GM21717 (cell line): ENCODE results near the gene FEZ2.
A peak's percentile ranks its signal among the peaks of the same experiment; 100 is the strongest.

Experiments
- ATAC-seq: cut with Tn5 transposase; IDR thresholded peaks from one replicate; pipeline ENCODE4 v1.9.1; 2021; ENCODE audit warnings: mild to moderate bottlenecking, moderate library complexity; ENCODE audit not compliant: unreplicated experiment

The FEZ2 gene

DNA sequence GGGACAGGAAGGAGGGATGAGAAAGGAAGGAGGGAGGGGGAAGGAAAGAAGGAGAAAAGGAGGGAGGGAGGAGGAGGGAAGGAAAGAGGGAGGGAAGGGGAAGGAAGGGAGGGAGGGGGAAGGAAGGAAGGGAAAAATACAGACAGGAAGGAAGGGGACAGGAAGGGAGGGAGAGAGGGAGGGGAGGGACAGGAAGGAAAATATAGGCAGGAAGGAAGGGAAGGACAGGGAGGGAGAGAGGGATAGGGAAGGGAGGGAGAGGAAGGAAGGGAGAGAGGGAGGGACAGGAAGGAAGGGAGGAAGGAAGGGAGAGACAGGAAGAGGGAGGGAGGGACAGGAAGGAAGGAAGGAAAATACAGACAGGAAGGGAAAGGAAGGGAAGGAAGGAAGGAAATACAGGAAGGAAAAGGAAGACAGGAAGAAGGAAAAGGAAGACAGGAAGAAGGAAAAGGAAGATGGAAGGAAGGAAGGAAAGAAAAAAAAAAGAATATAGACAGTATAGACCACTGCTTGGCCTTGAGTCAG, 63.6 kb downstream of the FEZ2 start:
- ATAC-seq: no peak

DNA sequence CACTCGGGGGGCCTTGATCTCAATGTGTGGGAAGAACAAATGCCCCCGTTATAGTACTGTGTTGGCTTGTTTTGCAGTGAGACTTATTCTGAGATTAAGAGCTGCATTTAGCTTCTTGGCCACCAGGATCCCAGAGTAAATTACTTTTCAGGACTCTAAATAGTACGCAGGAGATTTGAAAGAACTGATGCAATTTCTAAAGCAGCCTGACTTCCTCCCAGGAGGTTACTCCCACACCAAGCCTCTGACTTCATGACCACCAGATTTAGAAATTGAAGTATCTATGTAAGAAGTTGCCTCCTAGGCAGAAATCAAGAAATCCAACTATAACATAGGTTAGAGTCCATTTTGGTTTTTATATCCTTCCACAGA, 67.0 kb downstream of the FEZ2 start:
- no peak for ATAC-seq

DNA sequence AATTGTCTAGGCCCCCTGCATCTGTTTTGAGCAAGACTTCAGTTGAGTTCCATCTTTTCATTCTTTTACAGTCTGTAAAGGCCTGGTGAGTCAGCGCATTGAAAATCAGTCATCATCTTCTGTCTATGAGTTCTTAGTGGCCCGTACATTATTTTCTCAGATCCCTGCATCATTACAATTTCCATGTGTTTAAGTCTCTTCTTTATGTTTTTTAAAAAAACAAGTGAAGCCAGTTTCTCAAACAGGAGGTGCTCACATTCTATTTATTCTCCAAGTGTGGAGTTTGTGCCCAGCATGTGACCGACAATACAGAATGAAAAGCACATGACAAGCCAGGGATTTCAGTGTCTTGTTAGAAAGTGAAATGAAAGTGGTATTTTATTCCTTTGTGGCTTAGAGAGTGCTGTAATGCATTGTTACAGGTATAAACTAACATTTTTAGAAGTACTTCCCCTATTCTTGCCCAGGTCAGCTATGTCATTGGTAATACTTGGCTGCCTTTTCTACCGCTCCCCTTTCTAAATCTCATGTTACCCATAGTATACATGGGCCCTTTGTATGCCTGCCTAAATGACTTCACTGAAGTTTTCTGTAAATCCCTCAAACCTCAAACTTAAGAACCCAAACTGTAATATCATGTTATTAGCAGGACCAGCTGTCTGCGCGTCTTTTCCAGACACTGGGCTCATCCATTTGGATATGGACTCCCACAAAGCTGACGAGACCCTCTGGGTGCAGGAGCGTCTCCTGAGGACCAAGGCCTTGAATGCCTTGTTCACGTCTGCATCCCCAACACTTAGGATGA, 67.6 kb downstream of the FEZ2 start:
- peak; percentile 84 for ATAC-seq

DNA sequence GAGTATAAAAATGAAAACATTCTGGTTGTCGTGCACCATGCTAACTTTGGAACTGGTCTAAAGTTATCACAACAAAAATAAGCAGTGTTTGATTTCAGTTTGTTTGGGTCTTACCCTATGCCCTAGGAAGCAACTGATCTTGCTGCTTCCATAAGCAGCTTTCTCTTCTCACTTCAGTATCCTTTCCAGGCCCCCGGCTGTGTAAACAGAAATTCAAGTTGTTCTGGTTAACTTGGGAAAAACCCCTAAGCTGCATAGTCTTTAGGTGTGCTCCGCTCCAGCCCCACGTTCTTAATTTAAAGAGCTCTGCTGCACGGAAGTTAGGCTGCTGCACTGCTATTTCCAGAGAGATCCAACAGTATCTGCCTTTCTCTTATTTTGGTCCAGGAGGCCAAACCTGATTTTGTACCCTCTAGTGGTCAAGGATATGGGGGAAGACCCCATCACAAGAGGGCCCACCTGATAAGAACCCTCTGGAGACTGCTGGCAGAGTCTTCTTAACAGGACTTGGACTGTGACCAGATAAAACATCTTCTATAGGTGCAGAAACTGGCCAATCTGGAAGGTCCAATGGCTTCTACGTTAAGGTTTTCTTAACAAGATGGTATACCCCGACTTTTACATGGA, 69.1 kb downstream of the FEZ2 start:
- ATAC-seq: peak; percentile 32

DNA sequence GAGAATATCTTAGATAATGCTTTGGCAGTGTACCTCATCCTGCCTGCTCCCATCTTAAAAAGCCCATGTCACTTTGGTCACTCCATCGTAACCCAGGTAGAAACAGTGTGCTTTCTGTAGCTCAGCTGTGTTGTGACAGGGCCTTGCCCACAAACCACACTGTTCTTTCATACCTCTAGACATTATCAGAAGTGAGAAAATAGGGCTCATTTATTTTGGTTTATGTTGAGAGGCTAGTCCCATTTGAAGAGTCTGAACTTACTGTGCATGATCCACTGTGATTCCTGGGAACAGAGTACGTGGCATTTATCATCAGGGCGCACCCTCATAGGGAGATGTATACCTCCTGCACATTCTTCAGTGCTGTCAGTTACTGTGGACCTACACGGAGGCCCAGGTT, 69.7 kb downstream of the FEZ2 start:
- ATAC-seq: peak; percentile 69

DNA sequence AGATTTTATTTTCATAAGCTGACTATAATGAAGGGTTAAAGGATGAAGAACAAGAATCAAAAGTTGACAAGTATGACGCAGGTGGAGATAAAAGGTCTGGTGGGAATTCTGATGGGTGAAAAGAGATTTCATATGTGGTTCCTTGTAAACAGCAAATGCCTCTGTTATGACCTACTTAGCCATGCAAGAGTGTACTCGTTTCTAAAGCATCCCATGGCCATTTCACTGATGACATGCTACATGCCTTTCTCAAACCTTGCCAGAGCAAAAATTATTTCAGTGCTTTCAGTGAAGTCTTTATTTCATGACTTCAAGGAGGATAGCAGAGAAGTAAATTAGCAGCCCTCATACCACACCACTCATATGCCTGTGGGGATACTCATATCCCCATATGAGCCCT, 71.7 kb downstream of the FEZ2 start:
- no peak for ATAC-seq

DNA sequence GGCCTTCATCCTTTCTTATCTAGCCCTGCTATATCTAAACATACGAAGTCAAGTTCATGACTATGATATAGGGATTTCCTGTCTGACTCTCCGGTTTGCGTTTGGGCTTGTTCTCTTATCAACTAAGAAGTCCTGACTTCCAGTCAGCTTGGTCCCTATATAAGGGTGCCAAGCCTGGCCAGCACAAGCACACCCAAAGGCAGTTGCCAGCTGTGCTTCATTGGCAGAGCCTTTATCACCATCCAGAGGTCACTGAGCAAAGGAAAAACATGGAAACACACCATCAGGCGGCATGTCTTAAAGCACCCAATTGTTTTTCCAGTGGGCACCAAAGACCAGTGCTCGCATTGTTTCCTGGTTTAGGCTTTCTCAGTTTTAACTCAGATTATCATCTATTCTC, 72.7 kb downstream of the FEZ2 start:
- ATAC-seq: no peak

DNA sequence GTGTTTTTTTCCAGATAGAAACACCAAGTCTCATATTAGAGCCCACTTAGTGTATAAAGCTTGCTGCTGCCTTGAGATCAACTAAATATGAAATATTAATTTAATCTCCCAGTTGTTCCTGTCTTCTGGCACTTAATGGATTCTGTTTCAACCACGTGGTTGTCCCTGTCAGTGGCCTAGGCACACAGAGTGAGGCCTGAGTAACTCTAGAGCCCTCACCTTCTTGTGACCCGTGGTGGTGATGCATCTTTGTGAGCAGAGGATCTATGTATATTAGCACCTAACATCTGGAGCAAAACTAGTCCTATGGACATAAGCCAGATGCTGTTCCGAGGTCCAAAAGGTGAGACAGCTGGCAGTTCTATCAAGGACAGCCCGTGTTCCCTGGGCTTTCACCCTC, 74.8 kb downstream of the FEZ2 start:
- ATAC-seq: no peak

DNA sequence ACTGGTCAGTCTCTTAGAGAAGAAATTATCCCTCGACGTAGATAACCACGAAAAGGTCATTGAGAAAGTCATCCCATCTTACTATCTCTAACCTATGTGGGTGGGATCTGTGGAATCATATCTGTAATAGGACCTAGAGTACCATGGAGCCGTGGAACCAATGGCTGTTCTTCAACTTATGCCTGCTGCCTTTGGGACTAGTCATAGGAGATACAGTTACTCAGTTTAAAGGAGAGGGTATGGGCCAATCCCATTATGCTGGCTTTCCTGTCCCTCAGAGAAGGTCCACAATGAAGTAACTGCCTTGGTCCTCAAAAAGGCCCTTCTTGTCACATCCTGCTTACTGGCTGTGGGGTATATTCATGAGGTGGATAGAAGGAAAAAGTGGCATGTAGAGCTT, 77.5 kb downstream of the FEZ2 start:
- ATAC-seq: no peak

DNA sequence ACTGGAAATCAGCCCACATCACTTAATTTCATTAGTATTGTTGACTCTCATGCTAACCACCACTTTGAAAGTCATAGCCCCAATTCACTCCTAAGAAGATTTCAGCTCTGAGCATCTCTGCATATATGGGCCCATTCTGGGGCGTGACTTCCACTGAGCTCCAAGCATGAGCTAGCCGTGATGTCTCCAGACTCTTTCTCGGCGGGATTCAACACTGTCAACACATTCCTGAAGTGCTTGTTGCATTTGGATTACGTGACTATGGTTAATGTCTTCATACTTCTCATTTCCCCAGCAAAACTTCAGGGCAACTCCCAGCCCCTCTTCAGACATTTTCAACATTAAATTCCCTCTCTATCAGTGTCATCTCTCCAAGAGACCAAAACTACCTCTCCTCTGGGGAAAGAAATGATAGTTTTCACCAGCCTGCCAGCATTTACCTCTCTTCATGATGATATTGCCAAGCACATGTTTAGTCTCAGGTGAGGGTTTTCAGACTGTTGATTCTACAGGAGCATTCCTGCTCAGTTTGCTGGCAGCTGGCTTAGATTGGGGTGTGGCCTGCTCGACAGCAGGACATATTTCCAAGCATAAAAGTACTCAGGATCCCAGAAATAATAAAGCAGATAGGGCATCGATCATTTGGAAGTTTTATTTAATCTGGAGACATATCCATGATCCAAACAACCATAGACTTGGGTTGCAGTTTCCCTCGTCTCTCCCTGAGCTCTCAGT, 81.7 kb downstream of the FEZ2 start:
- no peak for ATAC-seq

DNA sequence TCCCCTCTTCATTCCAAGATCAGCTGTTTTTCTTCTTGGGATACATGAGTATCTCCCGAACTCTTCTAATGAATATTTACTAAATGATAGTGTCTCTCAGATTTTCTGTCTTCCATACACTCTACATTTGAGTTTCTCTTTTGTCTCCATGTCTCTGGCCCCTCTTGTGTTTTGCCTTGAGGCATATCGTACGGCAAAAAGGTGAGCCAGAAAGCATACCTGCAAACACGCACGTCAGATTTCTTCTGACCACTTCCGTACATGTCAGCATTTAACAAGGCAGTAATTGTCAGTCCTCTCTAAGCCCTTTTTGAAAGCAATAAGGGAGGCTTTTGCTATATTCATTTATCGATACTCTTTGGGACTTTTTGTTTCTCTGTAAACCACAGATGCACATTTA, 82.4 kb downstream of the FEZ2 start:
- no peak for ATAC-seq

DNA sequence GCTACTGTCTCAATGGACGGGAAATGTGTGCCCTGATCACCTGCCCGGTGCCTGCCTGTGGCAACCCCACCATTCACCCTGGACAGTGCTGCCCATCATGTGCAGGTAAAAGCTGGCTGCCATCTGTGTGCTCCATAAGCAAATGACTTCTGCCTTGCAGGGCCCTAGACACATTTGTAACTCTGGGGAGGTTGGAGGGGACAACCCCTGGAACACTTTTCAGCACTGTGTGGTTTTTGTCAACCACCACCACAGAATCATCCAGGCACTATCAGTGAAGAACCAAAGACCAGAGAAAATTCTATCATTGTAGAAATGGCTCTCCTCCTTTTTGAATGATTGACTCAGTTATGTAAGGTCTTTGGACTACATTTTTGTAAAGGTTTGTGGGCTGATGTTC, 84.3 kb downstream of the FEZ2 start:
- ATAC-seq: no peak

DNA sequence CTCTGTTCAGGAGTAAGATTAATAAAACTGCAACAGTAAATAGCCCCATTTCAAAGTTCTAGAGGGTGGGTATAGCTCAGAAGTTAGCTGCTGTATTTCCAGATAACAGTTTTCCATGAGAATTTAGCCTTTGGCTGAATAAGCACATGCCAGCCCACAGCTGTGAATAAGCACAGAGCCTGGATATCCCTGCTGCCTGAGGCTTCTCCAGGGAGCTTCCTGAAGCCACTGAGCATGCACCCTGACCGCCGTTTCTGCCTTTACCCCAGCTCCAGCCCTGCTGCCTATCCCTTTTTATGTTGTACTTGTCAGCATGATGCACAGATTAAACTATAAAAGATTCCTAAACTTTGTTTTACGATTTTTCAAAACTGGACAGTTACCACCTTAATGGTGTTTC, 85.3 kb downstream of the FEZ2 start:
- ATAC-seq: no peak

DNA sequence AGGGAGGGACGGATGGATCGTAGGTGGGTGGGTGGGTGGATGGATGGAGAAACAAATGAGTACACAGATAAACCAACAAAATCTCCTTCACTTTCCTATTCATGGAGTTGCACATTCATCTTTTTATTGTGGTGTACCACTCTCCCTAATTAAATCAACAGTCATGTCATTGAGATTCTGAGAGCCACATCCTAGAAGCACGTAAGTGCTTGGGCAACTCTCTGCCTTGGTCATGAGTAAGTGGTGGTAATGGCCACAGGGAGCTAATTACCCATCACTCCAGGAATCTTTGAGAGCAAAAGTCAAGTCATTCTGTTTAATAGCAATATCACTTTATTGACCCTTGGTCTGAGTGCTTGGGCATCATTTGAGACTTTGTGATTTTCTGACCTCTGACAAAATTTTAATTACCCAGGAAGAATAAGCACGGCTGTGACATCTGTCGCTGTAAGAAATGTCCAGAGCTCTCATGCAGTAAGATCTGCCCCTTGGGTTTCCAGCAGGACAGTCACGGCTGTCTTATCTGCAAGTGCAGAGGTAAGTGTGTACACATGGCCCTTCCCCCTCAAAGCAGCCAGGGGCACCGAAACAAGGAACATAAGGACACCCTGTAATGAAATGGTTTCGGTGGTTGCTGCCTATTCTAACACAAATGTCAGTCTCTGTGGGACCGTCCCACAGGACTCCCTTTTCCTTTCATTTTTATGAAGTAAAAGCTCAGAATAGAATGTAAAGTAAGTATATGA, 85.9 kb downstream of the FEZ2 start:
- ATAC-seq: peak; percentile 88

DNA sequence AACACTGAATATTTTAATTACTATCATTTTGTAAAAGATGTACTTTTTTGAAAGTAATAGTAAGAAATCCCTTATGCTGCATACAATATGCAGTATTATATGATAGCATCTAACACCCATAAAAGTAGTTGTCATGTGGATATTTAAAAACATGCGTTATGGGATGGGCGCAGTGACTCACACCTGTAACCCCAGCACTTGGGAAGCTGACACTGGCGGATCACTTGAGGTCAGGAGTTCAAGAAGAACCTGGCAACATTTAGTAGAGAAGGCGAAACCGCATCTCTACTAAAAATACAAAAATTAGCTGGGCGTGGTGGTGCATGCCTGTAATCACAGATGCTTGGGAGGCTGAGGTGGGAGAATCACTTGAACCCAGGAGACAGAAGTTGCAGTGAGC, 88.9 kb downstream of the FEZ2 start:
- no peak for ATAC-seq

DNA sequence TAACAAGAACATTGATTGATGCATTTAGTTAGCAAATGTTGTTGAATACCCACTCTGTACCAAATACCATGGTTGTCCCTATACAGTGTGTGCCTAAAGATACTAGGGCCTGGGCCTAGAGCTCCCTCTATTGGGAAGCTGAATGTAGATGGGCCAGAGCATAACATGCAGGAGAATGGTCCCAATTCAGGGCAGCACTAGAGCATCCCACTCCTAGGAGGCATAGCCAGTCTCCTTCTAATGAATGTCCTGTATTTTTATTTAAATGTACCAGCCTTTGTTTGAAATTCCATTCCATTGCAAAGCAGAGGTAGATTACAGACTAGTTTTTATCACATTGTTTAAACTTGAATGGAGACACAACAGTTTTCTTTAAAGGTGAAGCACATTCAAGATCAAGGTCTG, 90.6 kb downstream of the FEZ2 start:
- ATAC-seq: peak; percentile 80
